MV-4-11 (cell line): ENCODE results near the gene PELI2.
A peak's percentile ranks its signal among the peaks of the same experiment; 100 is the strongest.

Source experiments
- DNase-seq: peaks from one replicate; lab custom pipeline; 2025; lab: John Stamatoyannopoulos, UW

Gene PELI2

GRCh38 chr14:56172571-56172971, 54.4 kb downstream of the PELI2 start:
- DNase-seq: peak; percentile 53

DNA sequence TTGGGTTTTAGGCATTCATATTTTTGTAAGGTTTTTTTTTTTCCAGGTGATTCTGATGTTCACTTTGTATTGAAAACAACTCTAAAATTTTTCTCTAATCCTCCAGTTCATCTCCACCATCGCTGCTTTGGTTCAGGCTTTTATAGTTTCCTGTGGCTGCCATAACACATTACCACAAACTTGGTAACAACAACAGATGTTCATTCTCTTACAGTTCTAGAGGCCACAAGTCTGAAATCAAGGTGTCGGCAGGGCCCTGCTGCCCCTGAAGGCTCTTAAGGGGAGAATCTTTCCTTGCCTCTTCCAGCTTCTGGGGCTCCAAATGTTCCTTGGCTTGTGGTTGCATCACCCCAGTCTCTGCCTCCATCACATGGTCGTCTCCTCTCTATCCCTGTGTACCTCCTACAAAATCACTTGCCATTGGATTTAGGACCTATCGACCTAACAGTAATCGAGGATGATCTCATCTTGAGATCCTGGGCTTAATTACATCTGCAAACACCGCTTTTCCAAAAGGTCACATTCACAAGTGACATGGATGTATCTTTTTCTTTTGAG, 55.2 kb downstream of the PELI2 start:
- DNase-seq: peak; percentile 34

- no peak for DNase-seq
Observed at GRCh38 chr14:56175773-56176172, 57.6 kb downstream of the PELI2 start.

DNA sequence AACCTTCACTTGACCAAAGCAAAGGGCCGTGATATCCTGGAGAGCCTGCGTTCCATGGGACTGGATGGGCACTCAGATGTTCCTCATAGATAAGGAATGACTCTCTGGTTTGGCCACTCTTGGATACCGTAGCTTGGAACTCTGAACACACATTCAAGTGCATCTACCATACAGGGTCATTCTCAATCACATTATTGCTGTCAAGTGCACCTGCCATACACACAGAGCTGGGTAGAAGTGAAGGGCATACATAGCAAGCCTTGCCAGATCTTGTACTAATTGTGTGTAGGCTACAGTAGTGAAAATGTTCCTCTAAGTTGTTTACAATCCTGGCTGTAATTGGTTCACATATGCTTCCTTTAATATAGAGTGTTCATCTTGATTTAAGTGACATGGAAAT, 58.3 kb downstream of the PELI2 start:
- DNase-seq: no peak

DNA sequence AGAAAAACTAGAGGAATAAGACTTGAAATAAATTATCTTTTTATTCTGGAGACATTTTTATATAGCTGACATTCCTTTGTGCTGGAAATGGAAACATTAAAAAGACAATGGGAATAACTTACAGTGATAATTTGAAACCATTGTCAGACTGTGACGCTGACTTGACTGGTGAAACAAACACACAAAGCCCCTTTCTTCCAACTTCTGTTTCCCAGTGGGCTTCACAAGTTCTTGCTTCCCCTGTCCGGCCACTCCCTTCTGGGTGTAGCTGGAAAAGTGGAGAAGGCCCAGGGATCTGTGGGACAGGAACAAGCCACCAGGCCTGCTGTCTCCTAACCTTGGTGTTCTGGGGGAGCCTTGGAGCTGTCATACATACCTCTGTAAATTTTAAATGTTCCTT, 58.8 kb downstream of the PELI2 start:
- no peak for DNase-seq

- no peak for DNase-seq
Observed at GRCh38 chr14:56180754-56181542, 62.7 kb downstream of the PELI2 start.

DNA sequence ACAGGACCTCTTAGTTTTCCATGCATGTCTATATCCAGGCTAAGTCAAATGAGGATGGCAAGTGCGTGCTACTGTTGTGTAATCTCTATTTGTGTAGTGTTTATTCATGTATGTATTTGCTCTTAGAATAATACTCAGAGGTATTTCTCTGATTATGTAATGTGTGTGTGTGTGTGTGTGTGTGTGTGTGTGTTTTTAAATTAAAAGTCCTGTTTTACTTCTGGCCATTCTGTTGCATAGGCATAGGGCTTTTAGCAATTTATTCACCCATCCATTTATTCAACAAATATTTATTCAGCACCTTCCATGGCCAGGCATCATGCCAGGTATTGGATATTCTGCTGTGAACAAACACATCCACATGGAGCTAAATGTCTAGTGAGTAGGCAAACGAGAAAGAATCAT, 63.5 kb downstream of the PELI2 start:
- DNase-seq: no peak

- DNase-seq: no peak
Observed at GRCh38 chr14:56182410-56182809, 64.2 kb downstream of the PELI2 start.

- DNase-seq: no peak
Observed at GRCh38 chr14:56183631-56184157, 65.5 kb downstream of the PELI2 start.

- no peak for DNase-seq
Observed at GRCh38 chr14:56185992-56186391, 67.8 kb downstream of the PELI2 start.

- no peak for DNase-seq
Observed at GRCh38 chr14:56187736-56188135, 69.5 kb downstream of the PELI2 start.

DNA sequence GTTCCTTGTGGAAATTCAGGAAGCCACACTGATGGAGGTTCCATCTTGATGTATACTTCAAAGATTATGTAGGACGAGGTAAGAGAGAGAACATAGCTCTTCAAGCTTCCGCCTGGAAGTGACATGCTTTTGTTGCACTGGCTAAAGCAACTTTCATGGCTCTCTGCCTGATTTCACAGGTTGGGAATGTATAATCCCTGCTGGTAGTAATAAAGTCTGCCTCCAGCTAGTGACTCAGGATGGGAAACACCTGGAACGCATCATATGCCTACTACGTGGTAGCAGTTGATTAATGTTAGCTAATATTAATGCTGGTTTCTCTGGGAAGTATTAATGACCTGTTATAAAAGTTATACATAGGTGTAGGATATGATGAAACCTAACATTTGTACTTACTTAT, 71.1 kb downstream of the PELI2 start:
- no peak for DNase-seq

- DNase-seq: no peak
Observed at GRCh38 chr14:56193347-56193746, 75.1 kb downstream of the PELI2 start.

DNA sequence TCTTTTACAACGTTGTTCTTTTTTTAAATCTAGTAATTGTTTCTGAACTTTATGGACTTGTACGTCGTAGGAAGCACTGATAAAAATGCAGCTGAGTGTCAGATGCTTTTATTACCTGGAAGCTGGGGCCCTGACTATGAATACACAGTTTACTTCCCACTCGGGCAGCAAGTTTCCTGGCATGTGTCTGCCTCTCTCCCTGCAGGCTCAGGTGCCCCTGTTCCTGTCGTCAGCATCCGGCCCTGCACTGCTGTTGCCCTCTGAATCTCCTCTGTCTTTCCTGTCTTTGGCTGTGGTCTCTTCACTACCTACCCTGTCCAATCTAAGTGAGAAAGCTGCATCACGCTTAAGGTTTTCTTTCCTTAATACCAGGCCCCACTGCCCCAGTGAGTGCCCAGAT, 75.8 kb downstream of the PELI2 start:
- no peak for DNase-seq

- no peak for DNase-seq
Observed at GRCh38 chr14:56195223-56195622, 77.0 kb downstream of the PELI2 start.

GRCh38 chr14:56195704-56196103, 77.5 kb downstream of the PELI2 start:
- DNase-seq: peak; percentile 73

- DNase-seq: no peak
Observed at GRCh38 chr14:56196274-56196673, 78.1 kb downstream of the PELI2 start.

DNA sequence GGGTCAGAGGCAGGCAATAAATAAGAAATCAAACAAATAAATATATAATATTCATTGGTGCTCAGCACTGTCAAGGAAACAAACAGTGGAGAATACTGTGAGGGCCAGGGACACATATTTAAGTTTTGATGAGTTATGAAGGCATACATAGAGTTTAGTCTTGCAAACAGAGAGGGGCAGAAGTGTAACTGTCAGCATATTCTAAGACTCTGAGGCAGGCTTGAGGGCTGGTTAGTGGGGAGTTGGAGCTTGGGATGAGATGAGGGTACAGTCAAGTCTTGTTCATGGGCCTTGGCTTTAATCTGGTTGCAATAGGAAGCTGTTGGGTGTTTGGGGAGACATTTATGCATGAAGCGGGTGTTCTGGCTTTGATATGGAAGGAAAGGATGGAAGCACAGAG, 78.9 kb downstream of the PELI2 start:
- DNase-seq: no peak

GRCh38 chr14:56198438-56198837, 80.2 kb downstream of the PELI2 start:
- no peak for DNase-seq

DNA sequence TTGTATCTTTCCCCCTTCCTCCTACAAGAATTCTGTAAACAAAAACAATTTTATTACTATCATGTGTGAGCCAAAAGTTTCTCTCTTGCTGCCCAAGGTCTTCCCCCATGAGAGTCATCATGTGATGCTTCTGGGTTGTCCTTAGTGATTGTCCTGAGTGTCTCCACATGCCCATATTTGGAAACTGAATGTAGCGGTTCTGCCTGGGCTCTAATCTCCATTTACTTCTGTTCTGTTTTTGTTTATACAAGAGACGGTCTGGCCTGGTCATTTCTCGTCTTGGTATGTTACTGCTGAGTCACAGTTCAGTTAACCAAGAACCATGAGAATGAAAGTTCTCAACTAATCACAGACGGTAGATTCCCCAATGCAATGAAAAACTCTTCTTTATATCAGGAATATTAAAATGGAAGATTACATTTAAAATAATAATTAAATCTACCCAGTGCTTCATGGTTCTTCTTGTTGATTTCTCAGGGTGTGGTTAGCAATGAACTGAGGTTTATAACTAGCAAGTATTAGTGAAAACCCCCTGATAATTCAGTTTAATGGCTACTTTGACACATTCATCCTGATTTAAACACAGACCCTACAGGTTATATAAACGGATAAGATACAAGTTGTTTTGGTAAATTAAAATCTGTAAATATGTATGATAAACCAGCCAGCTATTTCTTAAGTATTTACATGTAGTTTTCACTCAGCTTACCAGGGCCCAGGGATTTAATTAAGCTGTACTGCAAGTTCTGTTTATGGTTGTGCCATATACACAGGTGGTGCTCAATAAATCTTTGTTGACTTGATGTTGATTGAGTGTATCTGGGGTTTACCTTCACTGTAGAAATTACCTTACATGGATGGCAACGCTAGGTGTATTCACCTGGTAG, 81.1 kb downstream of the PELI2 start:
- peak; percentile 59 for DNase-seq

DNA sequence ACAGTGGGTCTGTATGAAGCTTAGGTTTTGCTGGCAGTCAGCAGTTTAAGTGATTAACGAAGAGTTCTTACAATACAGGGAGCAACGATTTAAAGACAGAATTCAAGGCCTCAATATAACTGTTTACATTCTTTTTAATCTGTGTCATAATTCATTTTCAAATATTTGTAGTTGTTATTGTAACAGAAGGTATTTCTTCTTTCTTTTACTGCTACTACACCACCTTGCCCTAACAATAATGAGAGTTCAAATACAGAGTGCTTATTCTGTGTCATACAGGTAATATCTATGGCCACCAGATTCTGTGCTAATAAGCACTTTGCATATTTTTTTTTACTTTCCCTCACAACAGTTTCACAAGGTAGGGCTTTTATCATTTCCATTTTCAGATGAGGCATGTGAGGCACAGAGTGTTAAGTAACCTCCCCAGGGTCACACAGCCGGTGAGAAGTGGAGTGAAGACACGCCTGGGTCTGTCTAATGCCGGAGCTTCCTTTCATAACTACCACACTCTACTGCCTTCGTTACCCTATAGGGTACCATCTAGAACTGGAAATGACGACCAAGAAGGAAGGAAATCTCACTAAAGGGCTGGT, 81.9 kb downstream of the PELI2 start:
- DNase-seq: no peak

- no peak for DNase-seq
Observed at GRCh38 chr14:56202256-56202655, 84.0 kb downstream of the PELI2 start.
